RWPE2 (cell line): ENCODE data around the gene SLC26A3.

ENCODE experiments used
- ATAC-seq: fragments of 200-7000 bp; cut with Tn5 transposase; 3 replicates; pipeline ENCODE4 v1.9.1; 2021; ENCODE audit warnings: low read depth
- DNase-seq: peaks from one replicate; pipeline ENCODE4 v3.0.0-alpha.2; 2020; ENCODE audit warnings: low spot score
- H3K27ac ChIP-seq: fragments of 450-650 bp; 2 replicates; pipeline ENCODE4 v1.5.1; 2017; ENCODE audit warnings: mild to moderate bottlenecking; ENCODE audit not compliant: poor library complexity, severe bottlenecking
- H3K27me3 ChIP-seq: fragments of 250-450 bp; sonication (Bioruptor Pico); 2 replicates; pipeline ENCODE4 v1.5.1; 2021; ENCODE audit warnings: mild to moderate bottlenecking, moderate library complexity; ENCODE audit not compliant: insufficient read depth, poor library complexity, severe bottlenecking
- H3K36me3 ChIP-seq: fragments of 250-450 bp; sonication (Bioruptor Pico); 2 replicates; pipeline ENCODE4 v1.5.1; 2020; ENCODE audit warnings: low read depth, mild to moderate bottlenecking, moderate library complexity
- H3K4me1 ChIP-seq: fragments of 250-450 bp; sonication (Bioruptor Pico); 2 replicates; pipeline ENCODE4 v1.5.1; 2021; ENCODE audit warnings: mild to moderate bottlenecking, moderate library complexity; ENCODE audit not compliant: insufficient read depth, poor library complexity, severe bottlenecking
- H3K4me3 ChIP-seq: fragments of 250-450 bp; sonication (Bioruptor Pico); 2 replicates; pipeline ENCODE4 v1.5.1; 2021; ENCODE audit warnings: mild to moderate bottlenecking, moderate library complexity; ENCODE audit not compliant: severe bottlenecking
- H3K9me3 ChIP-seq: fragments of 250-450 bp; sonication (Bioruptor Pico); 2 replicates; pipeline ENCODE4 v1.5.1; 2021; ENCODE audit warnings: mild to moderate bottlenecking, moderate library complexity; ENCODE audit not compliant: severe bottlenecking
- CTCF ChIP-seq: fragments of 450-650 bp; IDR thresholded peaks from one replicate; pipeline ENCODE4 v1.5.1; 2017; ENCODE audit warnings: mild to moderate bottlenecking, moderate library complexity; ENCODE audit not compliant: poor library complexity, severe bottlenecking

Gene SLC26A3

GRCh38 chr7:107779647-107780099 is 23.4 kb downstream of the SLC26A3 start:
- H3K9me3 ChIP-seq, result no peaks in the 10 kb centered on the region
- no peaks in the 10 kb centered on the region for H3K4me1 ChIP-seq
- no peak for TF ChIP-seq CTCF
- no peak overlapping the region for H3K4me3 ChIP-seq
- no peak for DNase-seq
- no peak overlapping the region for H3K27ac ChIP-seq
- H3K36me3 ChIP-seq, result no peaks in the 10 kb centered on the region
- H3K27me3 ChIP-seq, result no peaks in the 10 kb centered on the region
- no peak for ATAC-seq

- H3K9me3 ChIP-seq, result no peaks in the 10 kb centered on the region
- no peaks in the 10 kb centered on the region for H3K4me1 ChIP-seq
- DNase-seq, result no peak
- no peaks in the 10 kb centered on the region for H3K36me3 ChIP-seq
- no peaks in the 10 kb centered on the region for H3K27me3 ChIP-seq
- H3K27ac ChIP-seq, result no peak overlapping the region
- H3K4me3 ChIP-seq, result no peak overlapping the region
- TF ChIP-seq CTCF, result no peak
- ATAC-seq, result no peak
Observed at GRCh38 chr7:107778283-107778682, 24.7 kb downstream of the SLC26A3 start.

- Histone ChIP-seq H3K27ac (no peak overlapping the region), H3K36me3 (no peaks in the 10 kb centered on the region), H3K4me1 (no peaks in the 10 kb centered on the region), H3K27me3 (no peaks in the 10 kb centered on the region), H3K4me3 (no peak overlapping the region), H3K9me3 (no peaks in the 10 kb centered on the region)
- DNase-seq, result no peak
- no peak for TF ChIP-seq CTCF
- ATAC-seq, result no peak
Observed at GRCh38 chr7:107777702-107778101, 25.3 kb downstream of the SLC26A3 start.

DNA sequence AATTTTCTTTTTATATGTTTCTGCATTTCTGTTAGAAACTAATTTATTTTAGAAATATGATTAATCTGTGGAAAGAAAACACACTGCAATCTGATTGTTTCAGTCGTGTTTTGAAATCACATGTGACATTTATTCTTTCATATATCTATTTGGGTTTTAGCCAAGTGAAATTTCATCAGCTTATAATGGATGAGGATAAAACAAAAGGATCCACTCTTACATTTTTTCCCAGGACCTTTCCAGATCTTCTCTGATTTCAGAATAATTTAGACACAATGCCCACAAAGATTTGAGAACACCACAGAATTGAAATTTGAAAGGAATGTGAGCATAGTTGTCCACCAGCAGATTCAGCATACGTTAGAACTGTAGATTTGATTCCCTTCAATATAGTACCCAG is 30.0 kb downstream of the SLC26A3 start:
- Histone ChIP-seq H3K27me3 (no peaks in the 10 kb centered on the region), H3K36me3 (no peaks in the 10 kb centered on the region), H3K4me3 (no peak overlapping the region), H3K27ac (no peak overlapping the region), H3K4me1 (no peaks in the 10 kb centered on the region), H3K9me3 (no peaks in the 10 kb centered on the region)
- no peak for ATAC-seq
- TF ChIP-seq CTCF, result no peak
- no peak for DNase-seq

GRCh38 chr7:107768263-107768662 is 34.8 kb downstream of the SLC26A3 start:
- Histone ChIP-seq H3K4me1 (no peaks in the 10 kb centered on the region), H3K27ac (no peak overlapping the region), H3K27me3 (no peaks in the 10 kb centered on the region), H3K4me3 (no peak overlapping the region), H3K36me3 (no peaks in the 10 kb centered on the region), H3K9me3 (no peaks in the 10 kb centered on the region)
- no peak for TF ChIP-seq CTCF
- DNase-seq (no peak), ATAC-seq (peak; percentile 40; the same call in 2 of the 3 replicates)
